AG09309 (cell line): ENCODE measurements around the gene RIC8A.
"Not testable (repeated sequence)": the region's sequence is repeated elsewhere in the genome, so short reads cannot be mapped to it uniquely, and the experiment has no call there.

ENCODE experiments used
- DNase-seq: peaks from one replicate; pipeline ENCODE4 v3.0.0-alpha.2; 2010; ENCODE audit warnings: low read depth
- H3K4me3 ChIP-seq: 2 replicates; pipeline ENCODE4 v1.5.1; 2011; ENCODE audit warnings: mild to moderate bottlenecking, low read depth, low read length, moderate library complexity; ENCODE audit not compliant: control insufficient read depth
- CTCF ChIP-seq: IDR thresholded peaks from 2 replicates; pipeline ENCODE4 v1.5.1; 2011; ENCODE audit warnings: mild to moderate bottlenecking, low read depth, low read length, inconsistent platforms; ENCODE audit not compliant: insufficient read depth, control insufficient read depth; ENCODE audit errors: missing control alignments

Gene RIC8A

GRCh38 chr11:207208-207862 is at the start of gene RIC8A, which contains the start of gene BET1L:
TSS of gene RIC8A (plus strand) at chr11:207708. CDS start at chr11:208855, 1,147 bp downstream.
TSS of gene BET1L (minus strand) at chr11:207399. CDS start at chr11:207321, 78 bp downstream.
- DNase-seq = peak; percentile 97

GRCh38 chr11:180242-180641 is 27.3 kb upstream of the RIC8A start:
- not testable (repeated sequence) for H3K4me3 ChIP-seq, DNase-seq
- peak; percentile 30 for TF ChIP-seq CTCF

More at GRCh38 chr11:207208-207862, at the start of gene RIC8A, which contains the start of gene BET1L:
- peak within 1 kb of the TSS; percentile 91 for H3K4me3 ChIP-seq
- TF ChIP-seq CTCF = no peak

GRCh38 chr11:189200-189783 is 18.2 kb upstream of the RIC8A start:
- not testable (repeated sequence) for DNase-seq, H3K4me3 ChIP-seq
- peak; percentile 5 for TF ChIP-seq CTCF

- H3K4me3 ChIP-seq, DNase-seq: not testable (repeated sequence)
Measured at GRCh38 chr11:189843-190311, 17.6 kb upstream of the RIC8A start.

GRCh38 chr11:190546-190945 is 17.0 kb upstream of the RIC8A start:
- not testable (repeated sequence) for DNase-seq, H3K4me3 ChIP-seq

GRCh38 chr11:191490-192478 is 15.7 kb upstream of the RIC8A start:
- not testable (repeated sequence) for DNase-seq

GRCh38 chr11:192674-193128 is 14.8 kb upstream of the RIC8A start, which contains the start of gene SCGB1C1:
TSS of gene SCGB1C1 (plus strand) at chr11:193078. CDS start at chr11:193100, 22 bp downstream.
- not testable (repeated sequence) for H3K4me3 ChIP-seq, DNase-seq

More at GRCh38 chr11:191490-192478, 15.7 kb upstream of the RIC8A start:
- H3K4me3 ChIP-seq = not testable (repeated sequence)
- TF ChIP-seq CTCF = peak; percentile 35

- H3K4me3 ChIP-seq, DNase-seq: not testable (repeated sequence)
Measured at GRCh38 chr11:193481-193880, 14.0 kb upstream of the RIC8A start.
